Head of caudate nucleus (tissue), 42 donors: ENCODE data around the gene ZNF738.

Experiments used
- DNase-seq, 42 donors: peaks; one replicate each; pipeline versions ENCODE4 v3.0.0 to v3.0.0-alpha.2; 2020 to 2021; ENCODE audit warnings: mixed read lengths in 7 of 42
- intact Hi-C: fragments of 100-400 bp; cut with DNase I; formaldehyde crosslinking; loops from one replicate; pipeline ENCODE4 v1.15.0; 2022

Gene ZNF738

GRCh38 chr19:21402303-21402985 lies 43.6 kb downstream of the ZNF738 start:
- intact Hi-C loops, result no loop called here
- DNase-seq, result no peak

- no peak for DNase-seq
- intact Hi-C loops, result no loop called here
These were observed 51.4 kb downstream of the ZNF738 start for GRCh38 chr19:21410166-21410565.

- intact Hi-C loops, result no loop called here
- DNase-seq, result no peak
These were observed 63.4 kb downstream of the ZNF738 start for GRCh38 chr19:21422244-21422643.

- no peak for DNase-seq
- intact Hi-C loops, result no loop called here
These were observed 64.5 kb downstream of the ZNF738 start for GRCh38 chr19:21423057-21424041.
